Mesenchymal stem cell (in vitro differentiated cells and primary cell): ENCODE data around the gene SMPDL3B.
"Not testable (repeated sequence)": the region's sequence is repeated elsewhere in the genome, so short reads cannot be mapped to it uniquely, and the experiment has no call there.

Experiments used
- DNase-seq: peaks from one replicate; pipeline ENCODE4 v3.0.0-alpha.2; 2013
- H2AFZ ChIP-seq: one replicate; pipeline ENCODE4 v1.6.1; 2013; ENCODE audit warnings: low read depth, mild to moderate bottlenecking, control low read depth, inconsistent platforms, low read length, moderate library complexity
- H2AK5ac ChIP-seq: 2 replicates; pipeline ENCODE4 v1.6.1; 2013; ENCODE audit warnings: low read length, moderate library complexity, mild to moderate bottlenecking, inconsistent platforms; ENCODE audit not compliant: severe bottlenecking
- H2BK120ac ChIP-seq: one replicate; pipeline ENCODE4 v1.6.1; 2013; ENCODE audit warnings: low read depth, mild to moderate bottlenecking, inconsistent platforms, low read length, moderate library complexity
- H2BK12ac ChIP-seq, 2 experiments: one replicate each; pipeline ENCODE4 v1.6.1; 2013; ENCODE audit warnings: inconsistent platforms in 2 of 2, low read length in 2 of 2, mild to moderate bottlenecking in 2 of 2, moderate library complexity in 2 of 2, control low read depth in 1 of 2
- H2BK15ac ChIP-seq: one replicate; pipeline ENCODE4 v1.6.1; 2013; ENCODE audit warnings: mild to moderate bottlenecking, low read depth, inconsistent platforms; ENCODE audit not compliant: poor library complexity, severe bottlenecking
- H2BK5ac ChIP-seq: 2 replicates; pipeline ENCODE4 v1.6.1; 2013; ENCODE audit warnings: low read depth, mild to moderate bottlenecking, low read length, control low read depth, inconsistent platforms; ENCODE audit not compliant: poor library complexity, severe bottlenecking
- H3K14ac ChIP-seq, 2 experiments: one replicate each; pipeline ENCODE4 v1.6.1; 2013; ENCODE audit warnings: inconsistent platforms in 2 of 2, low read length in 2 of 2, control low read depth in 1 of 2, mild to moderate bottlenecking in 1 of 2, moderate library complexity in 1 of 2
- H3K18ac ChIP-seq, 2 experiments: one replicate each; pipeline ENCODE4 v1.6.1; 2013; ENCODE audit warnings: inconsistent platforms in 2 of 2, low read length in 2 of 2, control low read depth in 1 of 2, low read depth in 1 of 2, mild to moderate bottlenecking in 1 of 2
- H3K23ac ChIP-seq, 2 experiments: one replicate each; pipeline ENCODE4 v1.6.1; 2013; ENCODE audit warnings: inconsistent platforms in 2 of 2, low read length in 2 of 2, mild to moderate bottlenecking in 2 of 2, moderate library complexity in 2 of 2, control low read depth in 1 of 2
- H3K27ac ChIP-seq: 2 replicates; pipeline ENCODE4 v1.5.1; 2013; ENCODE audit warnings: mild to moderate bottlenecking, moderate library complexity, low read length, control low read depth, inconsistent platforms; ENCODE audit not compliant: poor library complexity, severe bottlenecking
- H3K27me3 ChIP-seq, 2 experiments: 2 replicates each; pipeline versions ENCODE4 v1.6.1 to v1.7.0; 2013; ENCODE audit warnings: low read length in 2 of 2, mild to moderate bottlenecking in 2 of 2, moderate library complexity in 2 of 2, control low read depth in 1 of 2, inconsistent platforms in 1 of 2; ENCODE audit not compliant: control insufficient read depth in 1 of 2, insufficient read depth in 1 of 2
- H3K36me3 ChIP-seq, 2 experiments: 2 replicates each; pipeline versions ENCODE4 v1.6.1 to v1.7.0; 2013; ENCODE audit warnings: low read length in 2 of 2, control low read depth in 1 of 2, inconsistent platforms in 1 of 2, low read depth in 1 of 2, mild to moderate bottlenecking in 1 of 2; ENCODE audit not compliant: insufficient read depth in 2 of 2, control insufficient read depth in 1 of 2
- H3K4ac ChIP-seq, 2 experiments: one replicate each; pipeline ENCODE4 v1.6.1; 2013; ENCODE audit warnings: inconsistent platforms in 2 of 2, low read length in 2 of 2, mild to moderate bottlenecking in 2 of 2, moderate library complexity in 2 of 2, control low read depth in 1 of 2, low read depth in 1 of 2
- H3K4me1 ChIP-seq: 2 replicates; pipeline ENCODE4 v1.6.1; 2013; ENCODE audit warnings: low read depth, low read length, control low read depth; ENCODE audit not compliant: control insufficient read depth, insufficient read depth
- H3K4me2 ChIP-seq: 2 replicates; pipeline ENCODE4 v1.6.1; 2013; ENCODE audit warnings: low read length, mild to moderate bottlenecking, inconsistent platforms; ENCODE audit not compliant: poor library complexity, severe bottlenecking
- H3K4me3 ChIP-seq, 2 experiments: 2 replicates each; pipeline versions ENCODE4 v1.5.1 to v1.7.0; 2013; ENCODE audit warnings: low read length in 2 of 2, mild to moderate bottlenecking in 2 of 2, control low read depth in 1 of 2, low read depth in 1 of 2; ENCODE audit not compliant: insufficient read depth in 1 of 2
- H3K79me1 ChIP-seq: replicated peaks from 2 replicates; pipeline ENCODE4 v1.6.1; 2013; ENCODE audit warnings: mild to moderate bottlenecking, control low read depth, low read length, inconsistent platforms; ENCODE audit not compliant: poor library complexity, severe bottlenecking
- H3K9ac ChIP-seq: 2 replicates; pipeline ENCODE4 v1.7.0; 2013; ENCODE audit warnings: mild to moderate bottlenecking, low read length, moderate library complexity
- H3K9me3 ChIP-seq: 2 replicates; pipeline ENCODE4 v1.7.0; 2013; ENCODE audit warnings: mild to moderate bottlenecking, low read length; ENCODE audit not compliant: control insufficient read depth
- H4K8ac ChIP-seq: one replicate; pipeline ENCODE4 v1.6.1; 2013; ENCODE audit warnings: inconsistent platforms, mild to moderate bottlenecking, low read length, moderate library complexity
- H4K91ac ChIP-seq: one replicate; pipeline ENCODE4 v1.6.1; 2013; ENCODE audit warnings: mild to moderate bottlenecking, low read length, inconsistent platforms
- WGBS: methylation state at CpG from one replicate; pipeline ENCODE4 v1.1.7; 2013; ENCODE audit warnings: mixed read lengths; 5-methylcytosine and 5-hydroxymethylcytosine counted together

SMPDL3B gene

GRCh38 chr1:27993241-27993640, 58.4 kb downstream of the SMPDL3B start:
- no peak overlapping the region for H3K4me3 ChIP-seq
- DNase-seq = no peak
- no peak overlapping the region for H2BK12ac ChIP-seq
- H2BK120ac ChIP-seq = no peak overlapping the region
- no peak overlapping the region for H2BK15ac ChIP-seq
- no peak overlapping the region for H4K8ac ChIP-seq
- H3K14ac ChIP-seq = no peak overlapping the region
- H2BK5ac ChIP-seq = no peak overlapping the region
- peaks cover 29 to 83% of the 10 kb centered on the region in 2 experiments for H3K36me3 ChIP-seq
- no peak overlapping the region for H3K27ac ChIP-seq
- no peak overlapping the region for H3K4me2 ChIP-seq
- 100% methylated on average over 2 of the region's 3 CpGs for WGBS
- no peaks in the 10 kb centered on the region for H3K27me3 ChIP-seq
- H3K18ac ChIP-seq = no peak overlapping the region
- H4K91ac ChIP-seq = no peak overlapping the region
- H3K9ac ChIP-seq = no peak overlapping the region
- peaks cover 8% of the 10 kb centered on the region for H3K79me1 ChIP-seq
- H3K23ac ChIP-seq = no peak overlapping the region
- no peak overlapping the region for H2AFZ ChIP-seq
- no peaks in the 10 kb centered on the region for H3K9me3 ChIP-seq
- no peak overlapping the region for H3K4ac ChIP-seq
- H3K4me1 ChIP-seq = no peaks in the 10 kb centered on the region
- H2AK5ac ChIP-seq = no peak overlapping the region

- 94% methylated on average over 1 of the region's 1 CpG for WGBS
- H4K8ac ChIP-seq = no peak overlapping the region
- no peak overlapping the region for H3K4me2 ChIP-seq
Measured at GRCh38 chr1:27994060-27994459, 59.3 kb downstream of the SMPDL3B start.

GRCh38 chr1:27994526-27994925, 59.7 kb downstream of the SMPDL3B start:
- not testable (repeated sequence) for H3K27ac ChIP-seq, H4K8ac ChIP-seq, H2BK15ac ChIP-seq, H2BK120ac ChIP-seq, H3K14ac ChIP-seq, H3K4me1 ChIP-seq, H3K9me3 ChIP-seq, H4K91ac ChIP-seq, H2BK12ac ChIP-seq, H2AK5ac ChIP-seq, H3K4ac ChIP-seq, H3K4me2 ChIP-seq, H3K4me3 ChIP-seq, H3K27me3 ChIP-seq, DNase-seq, H3K9ac ChIP-seq, H3K23ac ChIP-seq, H2BK5ac ChIP-seq, H2AFZ ChIP-seq, H3K79me1 ChIP-seq, H3K18ac ChIP-seq
- peaks cover 32 to 78% of the 10 kb centered on the region in 2 experiments for H3K36me3 ChIP-seq
- 100% methylated on average over 6 of the region's 6 CpGs for WGBS

More at GRCh38 chr1:27994060-27994459, 59.3 kb downstream of the SMPDL3B start:
- H2BK15ac ChIP-seq = no peak overlapping the region
- peaks cover 8% of the 10 kb centered on the region for H3K79me1 ChIP-seq
- H3K4me1 ChIP-seq = no peaks in the 10 kb centered on the region
- no peak overlapping the region for H3K9ac ChIP-seq
- no peak overlapping the region for H3K23ac ChIP-seq
- DNase-seq = no peak
- H2AFZ ChIP-seq = no peak overlapping the region
- H4K91ac ChIP-seq = no peak overlapping the region
- no peak overlapping the region for H2BK120ac ChIP-seq
- H3K9me3 ChIP-seq = no peaks in the 10 kb centered on the region
- H3K36me3 ChIP-seq = peaks cover 32 to 78% of the 10 kb centered on the region in 2 experiments
- H2BK5ac ChIP-seq = no peak overlapping the region
- H2BK12ac ChIP-seq = no peak overlapping the region
- H3K4me3 ChIP-seq = no peak overlapping the region
- H3K27ac ChIP-seq = no peak overlapping the region
- no peak overlapping the region for H3K14ac ChIP-seq
- no peak overlapping the region for H2AK5ac ChIP-seq
- H3K27me3 ChIP-seq = no peaks in the 10 kb centered on the region
- no peak overlapping the region for H3K4ac ChIP-seq
- H3K18ac ChIP-seq = no peak overlapping the region

GRCh38 chr1:27999055-27999454, 64.3 kb downstream of the SMPDL3B start:
- Histone ChIP-seq H2BK120ac (no peak overlapping the region), H3K79me1 (peaks cover 2% of the 10 kb centered on the region), H2AFZ (no peak overlapping the region), H3K4me1 (no peaks in the 10 kb centered on the region), H3K36me3 (peaks cover 36 to 61% of the 10 kb centered on the region in 2 experiments), H2BK15ac (no peak overlapping the region), H3K14ac (no peak overlapping the region), H3K23ac (no peak overlapping the region), H4K91ac (no peak overlapping the region), H4K8ac (no peak overlapping the region), H2BK5ac (no peak overlapping the region), H3K27ac (no peak overlapping the region), H3K4ac (no peak overlapping the region), H2BK12ac (no peak overlapping the region), H3K27me3 (no peaks in the 10 kb centered on the region), H3K18ac (no peak overlapping the region), H3K4me3 (no peak overlapping the region), H3K4me2 (no peak overlapping the region), H3K9ac (no peak overlapping the region), H2AK5ac (no peak overlapping the region), H3K9me3 (no peaks in the 10 kb centered on the region)
- 100% methylated on average over 1 of the region's 1 CpG for WGBS
- DNase-seq = no peak
